GM18951 (cell line): ENCODE measurements around the gene HTR7.

Experiments
- POLR2A ChIP-seq: IDR thresholded peaks from 4 replicates; pipeline ENCODE4 v1.6.1; 2011; ENCODE audit warnings: mild to moderate bottlenecking; ENCODE audit not compliant: insufficient read length, insufficient read depth; ENCODE audit errors: extremely low read depth
- in situ Hi-C: fragments of 300-500 bp; cut with MboI; formaldehyde crosslinking; loops from one replicate; pipeline ENCODE4 v1.12.0; 2022; ENCODE audit warnings: low sequenced_read_pairs, mixed read lengths, inconsistent platforms; ENCODE audit not compliant: unreplicated experiment

HTR7 gene

GRCh38 chr10:90732581-90732980, 125.3 kb downstream of the HTR7 start:
- no peak for TF ChIP-seq POLR2A
- in situ Hi-C loops, result loop anchor here (25.0 kb wide), 1 partner anchor 945 kb away; no protein-coding TSS in a partner anchor

GRCh38 chr10:90723416-90724068, 134.3 kb downstream of the HTR7 start:
- in situ Hi-C loops, result no loop called here
- TF ChIP-seq POLR2A, result no peak

GRCh38 chr10:90722832-90723231, 135.0 kb downstream of the HTR7 start:
- in situ Hi-C loops, result no loop called here
- TF ChIP-seq POLR2A, result no peak

DNA sequence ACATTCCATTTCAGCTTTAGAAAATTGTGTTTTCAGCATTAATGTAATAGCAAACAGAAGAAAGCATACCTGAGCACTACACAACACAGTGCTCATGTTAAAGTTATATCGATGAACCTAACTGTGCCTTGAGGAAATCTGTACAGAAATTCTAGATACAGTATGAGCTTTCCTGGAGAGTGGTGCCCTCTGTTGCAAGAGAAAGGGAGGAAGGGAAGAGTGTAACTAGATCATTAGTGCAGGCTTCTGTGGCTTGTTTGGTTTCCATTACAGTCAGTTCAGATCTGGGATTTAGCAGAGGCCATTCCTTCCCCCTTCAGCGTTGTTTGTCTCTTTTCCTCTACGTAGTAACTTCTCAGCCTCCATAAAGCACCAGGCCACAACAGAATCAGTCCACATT, 139.7 kb downstream of the HTR7 start:
- TF ChIP-seq POLR2A, result no peak
- in situ Hi-C loops, result no loop called here

DNA sequence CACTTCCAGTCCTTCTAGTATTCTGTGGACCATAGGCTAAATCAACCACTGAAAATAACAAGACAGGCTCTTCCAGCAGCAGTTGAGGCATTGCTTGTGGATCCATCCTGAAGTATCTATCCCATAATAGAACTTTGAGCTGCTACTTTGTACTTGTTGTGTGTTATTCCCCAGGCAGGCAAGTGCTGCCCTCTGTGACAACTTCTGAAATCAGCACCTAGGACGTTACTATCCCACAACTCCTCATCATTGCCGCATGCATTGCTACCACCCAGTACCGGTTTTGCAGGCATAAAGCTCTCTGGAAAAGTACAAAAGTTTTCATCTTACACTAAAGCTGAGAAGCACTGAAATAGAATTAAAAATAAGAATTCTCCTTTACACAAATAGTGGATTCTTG, 145.3 kb downstream of the HTR7 start:
- in situ Hi-C loops, result no loop called here
- TF ChIP-seq POLR2A, result no peak

GRCh38 chr10:90709727-90710126, 148.1 kb downstream of the HTR7 start:
- in situ Hi-C loops, result no loop called here
- no peak for TF ChIP-seq POLR2A

DNA sequence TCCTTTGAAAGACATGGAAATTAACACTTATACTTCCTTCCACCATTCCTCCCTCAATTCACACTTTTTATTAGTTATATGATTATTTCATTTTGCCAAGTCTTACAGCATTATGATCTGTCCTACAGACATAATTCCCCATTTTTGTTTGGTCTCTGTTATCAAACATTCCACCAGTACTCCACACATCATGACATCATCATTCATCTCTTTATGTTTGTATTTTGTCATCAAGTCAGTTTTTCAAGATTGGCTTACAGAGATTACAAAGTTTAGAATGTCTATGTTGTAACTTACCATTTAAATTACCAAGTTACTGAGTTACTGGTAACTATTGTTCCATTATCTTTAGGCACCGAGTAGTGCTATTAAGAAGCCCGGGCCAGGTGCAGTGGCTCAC, 150.2 kb downstream of the HTR7 start:
- in situ Hi-C loops, result no loop called here
- no peak for TF ChIP-seq POLR2A

GRCh38 chr10:90701428-90701827, 156.4 kb downstream of the HTR7 start:
- no peak for TF ChIP-seq POLR2A
- in situ Hi-C loops, result no loop called here

- in situ Hi-C loops, result no loop called here
- no peak for TF ChIP-seq POLR2A
Observed at GRCh38 chr10:90695915-90696676, 161.7 kb downstream of the HTR7 start.
